Neural crest cell (in vitro differentiated cells): ENCODE measurements around the gene LDLRAD2. TPM values are rescaled to one million over a fixed set of nuclear protein-coding genes. Genes with fewer than 3 reads are reported as not detected.
A peak's percentile ranks its signal among the peaks of the same experiment; 100 is the strongest.
"Not testable (repeated sequence)": the region's sequence is repeated elsewhere in the genome, so short reads cannot be mapped to it uniquely, and the experiment has no call there.

Source experiments
- DNase-seq: peaks from one replicate; pipeline ENCODE4 v3.0.0; 2021; ENCODE audit warnings: low read depth, mixed read lengths, low spot score
- H3K27ac Mint-ChIP-seq: one replicate; pipeline ENCODE4 v1.8.0; 2021; ENCODE audit warnings: mild to moderate bottlenecking, mixed read lengths; ENCODE audit not compliant: unreplicated experiment
- H3K27me3 Mint-ChIP-seq: 2 replicates; pipeline ENCODE4 v1.8.0; 2021; ENCODE audit warnings: low read depth, mild to moderate bottlenecking, mixed read lengths
- H3K36me3 Mint-ChIP-seq: 2 replicates; pipeline ENCODE4 v1.8.0; 2021; ENCODE audit warnings: low read depth, mild to moderate bottlenecking, mixed read lengths
- H3K4me1 Mint-ChIP-seq: 2 replicates; pipeline ENCODE4 v1.8.0; 2021; ENCODE audit warnings: mixed read lengths
- H3K4me3 Mint-ChIP-seq: one replicate; pipeline ENCODE4 v1.8.0; 2021; ENCODE audit warnings: mild to moderate bottlenecking, mixed read lengths
- H3K9me3 Mint-ChIP-seq: 2 replicates; pipeline ENCODE4 v1.8.0; 2021; ENCODE audit warnings: mixed read lengths
- CTCF ChIP-seq: fragments of 200-600 bp; sonication (generic); conservative IDR thresholded peaks from 2 replicates; pipeline ENCODE4 v1.5.0; 2021; ENCODE audit warnings: antibody characterized with exemption, mild to moderate bottlenecking
- total RNA-seq: library from RNA; stranded (reverse); gene quantifications from 2 replicates; pipeline ENCODE4 v1.2.1, GENCODE V29; 2021

LDLRAD2 gene
- total RNA-seq, 1 donor from 2014 or later, result 0.40 TPM

GRCh38 chr1:21775985-21776562 is 36.0 kb upstream of the LDLRAD2 start:
- H3K27me3 Mint-ChIP-seq, result no peaks in the 10 kb centered on the region
- peaks cover 23% of the 10 kb centered on the region for H3K4me1 Mint-ChIP-seq
- peaks cover 5% of the 10 kb centered on the region for H3K9me3 Mint-ChIP-seq
- no peak for TF ChIP-seq CTCF
- DNase-seq, result no peak
- H3K4me3 Mint-ChIP-seq, result peak overlapping the region; percentile 34
- no peak overlapping the region for H3K27ac Mint-ChIP-seq
- no peaks in the 10 kb centered on the region for H3K36me3 Mint-ChIP-seq

- not testable (repeated sequence) for H3K4me3 Mint-ChIP-seq, DNase-seq, H3K27ac Mint-ChIP-seq, H3K36me3 Mint-ChIP-seq, H3K9me3 Mint-ChIP-seq, H3K27me3 Mint-ChIP-seq
- H3K4me1 Mint-ChIP-seq, result peaks cover 28% of the 10 kb centered on the region
Measured at GRCh38 chr1:21776925-21777324, 35.1 kb upstream of the LDLRAD2 start.

GRCh38 chr1:21778405-21778727 is 33.7 kb upstream of the LDLRAD2 start:
- Mint-ChIP-seq H3K27ac (no peak overlapping the region), H3K36me3 (no peaks in the 10 kb centered on the region), H3K9me3 (peaks cover 5% of the 10 kb centered on the region), H3K4me1 (peaks cover 37% of the 10 kb centered on the region), H3K27me3 (no peaks in the 10 kb centered on the region), H3K4me3 (peak overlapping the region; percentile 80)
- no peak for TF ChIP-seq CTCF
- DNase-seq, result no peak

GRCh38 chr1:21779613-21780521 is 32.2 kb upstream of the LDLRAD2 start:
- Mint-ChIP-seq H3K4me3 (peak overlapping the region; percentile 65), H3K27ac (no peak overlapping the region), H3K36me3 (no peaks in the 10 kb centered on the region), H3K4me1 (peaks cover 42% of the 10 kb centered on the region), H3K9me3 (peaks cover 5% of the 10 kb centered on the region), H3K27me3 (peaks cover 2% of the 10 kb centered on the region)
- no peak for DNase-seq
- TF ChIP-seq CTCF, result no peak

- TF ChIP-seq CTCF, result no peak
- DNase-seq, result no peak
- peaks cover 33% of the 10 kb centered on the region for H3K4me1 Mint-ChIP-seq
- H3K9me3 Mint-ChIP-seq, result peaks cover 5% of the 10 kb centered on the region
- peak overlapping the region; percentile 91 for H3K4me3 Mint-ChIP-seq
- peak overlapping the region; percentile 20 for H3K27ac Mint-ChIP-seq
- H3K36me3 Mint-ChIP-seq, result no peaks in the 10 kb centered on the region
- peaks cover 2% of the 10 kb centered on the region for H3K27me3 Mint-ChIP-seq
Measured at GRCh38 chr1:21781815-21782348, 30.2 kb upstream of the LDLRAD2 start.
